Activated naive CD8-positive, alpha-beta T cell treated with anti-CD3 and anti-CD28 coated beads, Interleukin-2, amount 10 ng/mL, durations not matched to agents 7 days and 5 days (primary cell): ENCODE data around the gene NBPF4. TPM values are rescaled to one million over a fixed set of nuclear protein-coding genes. Genes with fewer than 3 reads are reported as not detected.
"Not testable (repeated sequence)": the region's sequence is repeated elsewhere in the genome, so short reads cannot be mapped to it uniquely, and the experiment has no call there.

Experiments used
- ATAC-seq: fragments of 150-1000 bp; cut with Tn5 transposase; one replicate; pipeline ENCODE4 v1.10.0; 2021; ENCODE audit warnings: low read depth, moderate library complexity
- POLR2A ChIA-PET: fragments of 350-600 bp; sonication (Branson Sonifier 250); formaldehyde crosslinking; loops from one replicate; lab custom pipeline; 2021; ENCODE audit warnings: antibody characterized with exemption; lab: Charles Lee
- DNase-seq: peaks from one replicate; pipeline ENCODE4 v3.0.0; 2021
- H3K27ac Mint-ChIP-seq: one replicate; pipeline ENCODE4 v1.8.0; 2022; ENCODE audit warnings: mild to moderate bottlenecking, mixed read lengths
- H3K27me3 Mint-ChIP-seq: one replicate; pipeline ENCODE4 v1.8.0; 2022; ENCODE audit warnings: mild to moderate bottlenecking, moderate library complexity, mixed read lengths
- H3K36me3 Mint-ChIP-seq: one replicate; pipeline ENCODE4 v1.8.0; 2021; ENCODE audit warnings: mild to moderate bottlenecking, mixed read lengths
- H3K4me1 Mint-ChIP-seq: one replicate; pipeline ENCODE4 v1.8.0; 2021; ENCODE audit warnings: mixed read lengths
- H3K4me3 Mint-ChIP-seq: one replicate; pipeline ENCODE4 v1.8.0; 2022; ENCODE audit warnings: mild to moderate bottlenecking, moderate library complexity, mixed read lengths
- H3K9me3 Mint-ChIP-seq: one replicate; pipeline ENCODE4 v1.8.0; 2021; ENCODE audit warnings: mixed read lengths
- total RNA-seq, 2 experiments: library from RNA; stranded (reverse); gene quantifications; one replicate each; pipeline ENCODE4 v1.2.3, GENCODE V29; 2021

The NBPF4 gene, protein sequence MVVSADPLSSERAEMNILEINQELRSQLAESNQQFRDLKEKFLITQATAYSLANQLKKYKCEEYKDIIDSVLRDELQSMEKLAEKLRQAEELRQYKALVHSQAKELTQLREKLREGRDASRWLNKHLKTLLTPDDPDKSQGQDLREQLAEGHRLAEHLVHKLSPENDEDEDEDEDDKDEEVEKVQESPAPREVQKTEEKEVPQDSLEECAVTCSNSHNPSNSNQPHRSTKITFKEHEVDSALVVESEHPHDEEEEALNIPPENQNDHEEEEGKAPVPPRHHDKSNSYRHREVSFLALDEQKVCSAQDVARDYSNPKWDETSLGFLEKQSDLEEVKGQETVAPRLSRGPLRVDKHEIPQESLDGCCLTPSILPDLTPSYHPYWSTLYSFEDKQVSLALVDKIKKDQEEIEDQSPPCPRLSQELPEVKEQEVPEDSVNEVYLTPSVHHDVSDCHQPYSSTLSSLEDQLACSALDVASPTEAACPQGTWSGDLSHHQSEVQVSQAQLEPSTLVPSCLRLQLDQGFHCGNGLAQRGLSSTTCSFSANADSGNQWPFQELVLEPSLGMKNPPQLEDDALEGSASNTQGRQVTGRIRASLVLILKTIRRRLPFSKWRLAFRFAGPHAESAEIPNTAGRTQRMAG
- total RNA-seq = under 1 TPM; 0.11 to 0.20 TPM

GRCh38 chr1:108243976-108244375, at the start of gene NBPF4:
Gene NBPF4, minus strand, starts transcription at chr1:108244076. Its CDS starts 315 bp downstream, at chr1:108243761.
- H3K4me3 Mint-ChIP-seq, H3K9me3 Mint-ChIP-seq, H3K4me1 Mint-ChIP-seq, H3K27me3 Mint-ChIP-seq, H3K36me3 Mint-ChIP-seq, POLR2A ChIA-PET, H3K27ac Mint-ChIP-seq, DNase-seq, ATAC-seq: not testable (repeated sequence)

GRCh38 chr1:108282528-108283257, 38.8 kb upstream of the NBPF4 start:
- H3K27me3 Mint-ChIP-seq, H3K4me3 Mint-ChIP-seq, H3K27ac Mint-ChIP-seq, H3K4me1 Mint-ChIP-seq, ATAC-seq, H3K36me3 Mint-ChIP-seq, H3K9me3 Mint-ChIP-seq, POLR2A ChIA-PET, DNase-seq: not testable (repeated sequence)

GRCh38 chr1:108272485-108273327, 28.8 kb upstream of the NBPF4 start:
- DNase-seq, H3K9me3 Mint-ChIP-seq, H3K27me3 Mint-ChIP-seq, H3K4me3 Mint-ChIP-seq, H3K36me3 Mint-ChIP-seq, H3K27ac Mint-ChIP-seq, POLR2A ChIA-PET, H3K4me1 Mint-ChIP-seq: not testable (repeated sequence)
- peak; percentile 88 for ATAC-seq

- H3K27ac Mint-ChIP-seq, DNase-seq, H3K9me3 Mint-ChIP-seq, H3K36me3 Mint-ChIP-seq, H3K27me3 Mint-ChIP-seq, ATAC-seq, H3K4me3 Mint-ChIP-seq, POLR2A ChIA-PET, H3K4me1 Mint-ChIP-seq: not testable (repeated sequence)
Observed at GRCh38 chr1:108267097-108267496, 23.2 kb upstream of the NBPF4 start.

DNA sequence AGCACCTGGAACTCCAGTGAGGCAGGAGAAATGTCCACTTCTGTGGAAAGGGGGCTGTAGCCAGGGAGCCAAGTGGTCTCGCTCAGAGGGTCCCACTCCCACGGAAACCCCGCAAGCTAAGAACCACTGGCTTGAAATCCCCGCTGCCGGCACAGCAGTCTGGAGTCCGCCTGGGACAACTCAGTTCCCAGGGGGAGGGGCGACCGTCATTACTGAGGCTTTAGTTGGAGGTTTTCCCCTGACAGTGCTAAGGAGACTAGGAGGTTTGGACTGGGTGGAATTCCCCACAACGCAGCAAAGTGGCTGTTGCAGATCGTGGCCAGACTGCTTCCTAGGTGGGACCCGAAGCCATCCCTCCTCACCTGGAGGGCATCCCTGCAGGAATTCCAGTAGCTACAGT, 18.1 kb upstream of the NBPF4 start:
- H3K4me3 Mint-ChIP-seq, H3K9me3 Mint-ChIP-seq, H3K36me3 Mint-ChIP-seq, ATAC-seq, POLR2A ChIA-PET, DNase-seq, H3K27ac Mint-ChIP-seq, H3K27me3 Mint-ChIP-seq, H3K4me1 Mint-ChIP-seq: not testable (repeated sequence)

- H3K36me3 Mint-ChIP-seq, POLR2A ChIA-PET, ATAC-seq, H3K9me3 Mint-ChIP-seq, H3K27ac Mint-ChIP-seq, H3K27me3 Mint-ChIP-seq, DNase-seq, H3K4me3 Mint-ChIP-seq, H3K4me1 Mint-ChIP-seq: not testable (repeated sequence)
Observed at GRCh38 chr1:108261519-108261918, 17.6 kb upstream of the NBPF4 start.

DNA sequence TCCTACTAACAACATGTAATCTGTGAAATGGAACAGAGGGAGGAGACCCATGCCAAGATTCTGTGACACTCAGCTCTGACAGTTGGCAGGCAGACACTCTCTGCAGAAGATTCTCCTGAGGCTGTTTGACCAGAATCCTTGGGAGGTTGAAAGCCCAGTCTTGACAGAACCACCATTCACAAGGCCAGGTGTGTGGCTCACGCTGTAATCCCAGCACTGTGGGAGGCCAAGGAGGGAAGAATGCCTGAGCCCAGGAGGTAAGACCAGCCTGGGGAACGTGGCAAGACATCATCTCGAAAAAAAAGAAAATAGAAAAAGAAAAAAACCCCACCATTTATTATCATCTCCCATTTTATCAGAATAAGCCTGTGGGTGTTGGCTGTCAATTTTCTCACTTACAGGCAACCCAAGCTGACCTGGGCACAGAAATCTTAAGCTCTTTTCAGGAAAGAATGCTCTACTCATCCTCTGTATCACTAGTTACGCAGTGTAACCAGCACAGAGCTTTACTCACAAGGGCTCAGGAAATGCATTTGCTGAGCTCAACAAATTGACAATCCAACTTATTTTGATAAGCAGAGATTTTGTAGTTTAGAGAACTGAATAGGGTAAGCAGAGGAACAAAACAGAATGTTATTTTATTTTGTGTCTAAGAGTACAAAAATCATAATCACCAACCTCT, 16.8 kb upstream of the NBPF4 start:
- H3K4me3 Mint-ChIP-seq, H3K27ac Mint-ChIP-seq, H3K36me3 Mint-ChIP-seq, H3K9me3 Mint-ChIP-seq, H3K27me3 Mint-ChIP-seq, DNase-seq, ATAC-seq, POLR2A ChIA-PET, H3K4me1 Mint-ChIP-seq: not testable (repeated sequence)

GRCh38 chr1:108255426-108255825, 11.6 kb upstream of the NBPF4 start:
- POLR2A ChIA-PET, H3K36me3 Mint-ChIP-seq, H3K27me3 Mint-ChIP-seq, H3K4me3 Mint-ChIP-seq, DNase-seq, H3K4me1 Mint-ChIP-seq, H3K9me3 Mint-ChIP-seq, H3K27ac Mint-ChIP-seq: not testable (repeated sequence)
- ATAC-seq = peak; percentile 94

DNA sequence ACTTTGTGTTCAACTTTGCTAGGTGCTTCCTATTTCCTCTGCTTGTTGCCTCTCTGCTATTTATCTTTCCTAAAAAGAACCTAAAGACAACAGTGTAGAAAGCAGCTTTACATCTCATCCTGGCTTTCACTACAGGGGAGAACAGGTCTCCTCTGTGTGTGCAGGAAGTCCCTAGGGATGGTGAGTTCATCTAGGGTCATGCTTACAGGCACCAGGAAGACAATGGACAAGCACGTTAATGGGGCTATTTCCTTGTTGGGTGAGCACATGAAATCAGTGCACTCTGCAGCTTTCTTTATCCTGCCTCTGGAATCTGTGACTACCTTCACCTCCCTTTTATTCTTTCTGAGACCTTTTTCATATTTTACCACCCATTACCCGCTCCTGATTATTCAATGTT, 4.5 kb downstream of the NBPF4 start:
- H3K27ac Mint-ChIP-seq, H3K36me3 Mint-ChIP-seq, H3K9me3 Mint-ChIP-seq, H3K4me1 Mint-ChIP-seq, H3K27me3 Mint-ChIP-seq, H3K4me3 Mint-ChIP-seq, DNase-seq, ATAC-seq, POLR2A ChIA-PET: not testable (repeated sequence)

DNA sequence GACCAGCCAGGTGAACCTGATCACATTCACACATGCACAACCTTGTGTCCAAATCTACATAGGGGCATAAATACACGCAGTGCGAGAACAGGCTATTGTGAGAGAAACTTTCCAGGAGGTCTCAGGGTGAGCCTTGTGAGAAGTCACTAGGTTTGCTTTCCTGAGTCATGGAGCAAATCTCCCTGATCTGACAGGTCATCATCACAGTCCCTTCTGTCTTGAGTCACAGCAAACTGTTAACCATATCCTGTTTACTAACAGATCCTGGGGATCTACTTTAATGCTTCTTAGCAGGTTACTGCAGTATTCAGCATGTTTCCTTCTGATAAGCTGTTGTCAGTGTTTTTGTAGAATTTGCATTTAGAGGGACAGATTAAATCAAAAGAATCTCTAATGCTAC, 8.6 kb downstream of the NBPF4 start:
- POLR2A ChIA-PET, H3K36me3 Mint-ChIP-seq, ATAC-seq, H3K27ac Mint-ChIP-seq, H3K27me3 Mint-ChIP-seq, H3K9me3 Mint-ChIP-seq, H3K4me3 Mint-ChIP-seq, DNase-seq, H3K4me1 Mint-ChIP-seq: not testable (repeated sequence)

- H3K9me3 Mint-ChIP-seq, H3K4me1 Mint-ChIP-seq, DNase-seq, H3K36me3 Mint-ChIP-seq, ATAC-seq, H3K4me3 Mint-ChIP-seq, H3K27ac Mint-ChIP-seq, POLR2A ChIA-PET, H3K27me3 Mint-ChIP-seq: not testable (repeated sequence)
Observed at GRCh38 chr1:108232183-108232582, 11.7 kb downstream of the NBPF4 start.

GRCh38 chr1:108229976-108230375, 13.9 kb downstream of the NBPF4 start:
- DNase-seq, H3K4me3 Mint-ChIP-seq, H3K36me3 Mint-ChIP-seq, H3K27me3 Mint-ChIP-seq, H3K27ac Mint-ChIP-seq, H3K4me1 Mint-ChIP-seq, POLR2A ChIA-PET, H3K9me3 Mint-ChIP-seq, ATAC-seq: not testable (repeated sequence)

GRCh38 chr1:108227772-108228171, 16.1 kb downstream of the NBPF4 start:
- H3K27ac Mint-ChIP-seq, H3K9me3 Mint-ChIP-seq, DNase-seq, ATAC-seq, H3K4me1 Mint-ChIP-seq, H3K4me3 Mint-ChIP-seq, H3K27me3 Mint-ChIP-seq, H3K36me3 Mint-ChIP-seq, POLR2A ChIA-PET: not testable (repeated sequence)
